OCI-LY7 (cell line): ENCODE results near the gene PAX7.

ENCODE experiments used
- EZH2phosphoT487 ChIP-seq: fragments of 200-600 bp; sonication (generic); IDR thresholded peaks from 2 replicates; pipeline ENCODE4 v1.6.1; 2018; ENCODE audit warnings: low read depth, borderline replicate concordance, mild to moderate bottlenecking, mixed run types, antibody characterized with exemption, low read length, moderate library complexity, mixed read lengths
- TF ChIP-seq, protein P1 (sequence below): fragments of 200-600 bp; sonication (generic); conservative IDR thresholded peaks from 2 replicates; pipeline ENCODE4 v1.5.1; 2014; ENCODE audit warnings: mild to moderate bottlenecking, antibody characterized with exemption, low read length, moderate library complexity, mixed read lengths

DNA sequence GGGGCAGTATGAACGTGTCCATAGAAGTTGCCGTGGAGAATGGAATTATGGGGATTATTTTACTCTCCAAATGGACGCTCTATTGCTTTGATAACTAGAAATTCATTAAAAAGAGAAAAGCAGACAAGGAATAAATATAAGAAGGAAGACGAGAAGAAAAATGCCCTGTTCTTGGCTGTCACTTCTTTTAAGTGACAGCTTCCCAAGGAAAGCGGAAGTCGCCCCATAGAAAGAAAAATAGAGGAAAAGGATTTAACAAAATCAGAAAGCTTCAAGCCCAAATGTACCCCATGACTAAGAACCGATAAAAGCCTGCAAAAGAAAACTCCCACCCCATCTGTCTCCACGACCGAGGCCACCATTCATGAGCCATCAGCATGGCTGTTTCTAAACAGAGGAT lies 143.1 kb downstream of the PAX7 start:
- TF ChIP-seq, protein P1, sequence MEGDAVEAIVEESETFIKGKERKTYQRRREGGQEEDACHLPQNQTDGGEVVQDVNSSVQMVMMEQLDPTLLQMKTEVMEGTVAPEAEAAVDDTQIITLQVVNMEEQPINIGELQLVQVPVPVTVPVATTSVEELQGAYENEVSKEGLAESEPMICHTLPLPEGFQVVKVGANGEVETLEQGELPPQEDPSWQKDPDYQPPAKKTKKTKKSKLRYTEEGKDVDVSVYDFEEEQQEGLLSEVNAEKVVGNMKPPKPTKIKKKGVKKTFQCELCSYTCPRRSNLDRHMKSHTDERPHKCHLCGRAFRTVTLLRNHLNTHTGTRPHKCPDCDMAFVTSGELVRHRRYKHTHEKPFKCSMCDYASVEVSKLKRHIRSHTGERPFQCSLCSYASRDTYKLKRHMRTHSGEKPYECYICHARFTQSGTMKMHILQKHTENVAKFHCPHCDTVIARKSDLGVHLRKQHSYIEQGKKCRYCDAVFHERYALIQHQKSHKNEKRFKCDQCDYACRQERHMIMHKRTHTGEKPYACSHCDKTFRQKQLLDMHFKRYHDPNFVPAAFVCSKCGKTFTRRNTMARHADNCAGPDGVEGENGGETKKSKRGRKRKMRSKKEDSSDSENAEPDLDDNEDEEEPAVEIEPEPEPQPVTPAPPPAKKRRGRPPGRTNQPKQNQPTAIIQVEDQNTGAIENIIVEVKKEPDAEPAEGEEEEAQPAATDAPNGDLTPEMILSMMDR = no peak
- no peak for TF ChIP-seq EZH2phosphoT487
